Immature natural killer cell (primary cell): ENCODE data around the gene AGAP3. TPM values are rescaled to one million over a fixed set of nuclear protein-coding genes. Genes with fewer than 3 reads are reported as not detected.

ENCODE experiments used
- DNase-seq, 3 donors: peaks; one replicate each; pipeline ENCODE4 v3.0.0; 2022; ENCODE audit warnings: mixed read lengths in 1 of 3
- H3K27ac Mint-ChIP-seq, 6 donors: one replicate each; pipeline ENCODE4 v1.8.0; 2020; ENCODE audit warnings: mixed read lengths in 6 of 6, mild to moderate bottlenecking in 5 of 6, inconsistent platforms in 4 of 6, moderate library complexity in 3 of 6
- H3K27me3 Mint-ChIP-seq, 3 donors: one replicate each; pipeline ENCODE4 v1.8.0; 2020 to 2021; ENCODE audit warnings: low read depth in 3 of 3, mild to moderate bottlenecking in 3 of 3, mixed read lengths in 3 of 3, moderate library complexity in 3 of 3, inconsistent platforms in 1 of 3
- H3K36me3 Mint-ChIP-seq, 3 donors: one replicate each; pipeline ENCODE4 v1.8.0; 2020; ENCODE audit warnings: mixed read lengths in 3 of 3, inconsistent platforms in 2 of 3, mild to moderate bottlenecking in 2 of 3
- H3K4me1 Mint-ChIP-seq, 2 donors: one replicate each; pipeline ENCODE4 v1.8.0; 2020; ENCODE audit warnings: inconsistent platforms in 2 of 2, mild to moderate bottlenecking in 2 of 2, mixed read lengths in 2 of 2, moderate library complexity in 1 of 2
- H3K4me3 Mint-ChIP-seq, 5 donors: one replicate each; pipeline ENCODE4 v1.8.0; 2020; ENCODE audit warnings: mild to moderate bottlenecking in 5 of 5, mixed read lengths in 5 of 5, inconsistent platforms in 3 of 5, moderate library complexity in 3 of 5
- H3K9me3 Mint-ChIP-seq, 6 donors: one replicate each; pipeline ENCODE4 v1.8.0; 2020; ENCODE audit warnings: mild to moderate bottlenecking in 6 of 6, mixed read lengths in 6 of 6, inconsistent platforms in 4 of 6, moderate library complexity in 3 of 6
- polyA plus RNA-seq, 3 donors: library from polyadenylated mRNA; unstranded; fragments of 300-500 nt; fragmentation: Illumina TruSeq; gene quantifications; one replicate each; pipeline ENCODE4 v1.2.3, GENCODE V29; 2021

AGAP3 gene
- polyA plus RNA-seq, 3 donors from 2014 or later, result 2.8 to 6.3 (median 4.3) TPM

GRCh38 chr7:151091988-151092387 lies 5.7 kb downstream of the AGAP3 start:
- Mint-ChIP-seq H3K4me1 (peaks cover 21 to 24% of the 10 kb centered on the region in 2 donors), H3K27me3 (peaks cover 4 to 6% (median 6%) of the 10 kb centered on the region in 3 donors), H3K36me3 (no peaks in the 10 kb centered on the region), H3K27ac (no peak overlapping the region), H3K4me3 (no peak overlapping the region), H3K9me3 (no peaks in the 10 kb centered on the region)
- no peak for DNase-seq

GRCh38 chr7:151093748-151094147 lies 7.5 kb downstream of the AGAP3 start:
- Mint-ChIP-seq H3K9me3 (no peaks in the 10 kb centered on the region), H3K36me3 (no peaks in the 10 kb centered on the region), H3K4me3 (no peak overlapping the region), H3K27ac (no peak overlapping the region), H3K4me1 (peaks cover 11 to 13% of the 10 kb centered on the region in 2 donors), H3K27me3 (peaks cover 0 to 4% (median 4%) of the 10 kb centered on the region in 3 donors)
- no peak for DNase-seq

- H3K4me1 Mint-ChIP-seq, result peaks cover 2 to 3% of the 10 kb centered on the region in 2 donors
- no peak for DNase-seq
- no peak overlapping the region for H3K27ac Mint-ChIP-seq
- no peaks in the 10 kb centered on the region for H3K36me3 Mint-ChIP-seq
- peaks cover 0 to 4% (median 2%) of the 10 kb centered on the region in 3 donors for H3K27me3 Mint-ChIP-seq
- H3K4me3 Mint-ChIP-seq, result no peak overlapping the region
- no peaks in the 10 kb centered on the region for H3K9me3 Mint-ChIP-seq
Observed at GRCh38 chr7:151094675-151095074, 8.4 kb downstream of the AGAP3 start.

- H3K4me1 Mint-ChIP-seq, result peaks cover 0 to 3% of the 10 kb centered on the region in 2 donors
- H3K27ac Mint-ChIP-seq, result no peak overlapping the region
- no peaks in the 10 kb centered on the region for H3K36me3 Mint-ChIP-seq
- H3K4me3 Mint-ChIP-seq, result no peak overlapping the region
- no peaks in the 10 kb centered on the region for H3K9me3 Mint-ChIP-seq
- DNase-seq, result no peak
- peaks cover 0 to 4% (median 2%) of the 10 kb centered on the region in 3 donors for H3K27me3 Mint-ChIP-seq
Observed at GRCh38 chr7:151095123-151095797, 9.0 kb downstream of the AGAP3 start.

DNA sequence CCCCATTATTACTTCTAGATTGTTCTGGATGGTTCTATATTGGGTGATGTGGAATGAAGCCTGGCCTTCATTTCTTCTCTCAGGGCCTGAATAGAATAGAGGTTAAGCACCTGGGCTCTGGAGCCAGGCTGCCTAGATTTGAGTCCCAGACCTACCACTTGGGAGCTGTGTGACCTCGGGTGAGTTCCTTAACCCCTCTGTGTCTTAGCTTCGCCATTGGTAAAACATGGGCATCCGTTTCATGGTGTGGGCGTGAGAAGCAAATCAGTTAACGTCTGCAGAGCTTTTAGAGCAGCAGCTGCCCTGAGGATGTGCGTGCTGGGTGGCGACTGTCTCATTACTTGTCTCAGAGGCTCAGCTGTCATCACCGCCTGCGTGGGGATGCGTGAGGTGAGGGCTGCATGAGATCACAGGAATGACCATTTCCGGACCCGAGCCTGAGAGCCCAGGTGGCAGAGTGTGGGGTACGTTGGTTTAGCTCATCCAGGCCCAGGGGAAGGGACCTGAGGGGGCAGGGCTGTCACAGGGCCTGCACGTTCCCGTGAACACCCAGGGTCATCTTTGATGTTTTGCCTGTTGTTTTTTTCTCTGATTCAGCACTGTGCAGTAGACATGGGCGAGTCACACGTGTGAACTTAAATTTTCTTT lies 9.7 kb downstream of the AGAP3 start:
- H3K4me1 Mint-ChIP-seq, result peaks cover 0 to 3% of the 10 kb centered on the region in 2 donors
- no peak overlapping the region for H3K4me3 Mint-ChIP-seq
- no peaks in the 10 kb centered on the region for H3K36me3 Mint-ChIP-seq
- no peak for DNase-seq
- H3K27me3 Mint-ChIP-seq, result peaks cover 0 to 1% (median 0%) of the 10 kb centered on the region in 3 donors
- peak overlapping the region in 1 of 6 donors; percentile 11 for H3K27ac Mint-ChIP-seq
- H3K9me3 Mint-ChIP-seq, result no peaks in the 10 kb centered on the region

- Mint-ChIP-seq H3K4me1 (peaks cover 0 to 1% of the 10 kb centered on the region in 2 donors), H3K4me3 (no peak overlapping the region)
- DNase-seq, result no peak
Observed at GRCh38 chr7:151099486-151100211, 13.4 kb downstream of the AGAP3 start.

DNA sequence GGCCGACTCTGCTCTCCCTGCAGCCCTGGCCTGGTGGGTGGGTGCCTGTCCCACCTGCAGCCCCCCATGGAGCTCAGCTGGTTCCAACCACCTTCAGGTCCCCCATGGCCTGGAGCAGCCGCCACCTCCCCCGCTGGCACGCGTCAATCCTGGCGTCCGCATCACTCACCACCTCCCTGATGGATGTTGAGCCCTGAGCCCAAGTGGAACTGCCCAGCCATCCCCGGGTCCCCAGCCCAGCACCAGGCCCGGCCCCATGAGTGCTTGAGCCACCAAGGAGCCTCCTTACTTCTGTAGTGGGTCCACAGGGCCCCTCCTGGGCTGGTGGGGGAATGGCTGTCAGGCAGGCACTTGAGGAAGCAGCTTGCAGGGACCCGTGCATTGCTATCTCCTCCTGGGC lies 14.6 kb downstream of the AGAP3 start:
- H3K9me3 Mint-ChIP-seq, result no peaks in the 10 kb centered on the region
- H3K36me3 Mint-ChIP-seq, result peaks cover 0 to 5% (median 0%) of the 10 kb centered on the region in 3 donors
- H3K27me3 Mint-ChIP-seq, result no peaks in the 10 kb centered on the region
- H3K27ac Mint-ChIP-seq, result no peak overlapping the region
- H3K4me1 Mint-ChIP-seq, result peaks cover 0 to 1% of the 10 kb centered on the region in 2 donors
- no peak overlapping the region for H3K4me3 Mint-ChIP-seq
- DNase-seq, result no peak

More at GRCh38 chr7:151099486-151100211, 13.4 kb downstream of the AGAP3 start:
- H3K27ac Mint-ChIP-seq, result no peak overlapping the region
- H3K9me3 Mint-ChIP-seq, result no peaks in the 10 kb centered on the region
- H3K36me3 Mint-ChIP-seq, result peaks cover 0 to 2% (median 0%) of the 10 kb centered on the region in 3 donors
- no peaks in the 10 kb centered on the region for H3K27me3 Mint-ChIP-seq

DNA sequence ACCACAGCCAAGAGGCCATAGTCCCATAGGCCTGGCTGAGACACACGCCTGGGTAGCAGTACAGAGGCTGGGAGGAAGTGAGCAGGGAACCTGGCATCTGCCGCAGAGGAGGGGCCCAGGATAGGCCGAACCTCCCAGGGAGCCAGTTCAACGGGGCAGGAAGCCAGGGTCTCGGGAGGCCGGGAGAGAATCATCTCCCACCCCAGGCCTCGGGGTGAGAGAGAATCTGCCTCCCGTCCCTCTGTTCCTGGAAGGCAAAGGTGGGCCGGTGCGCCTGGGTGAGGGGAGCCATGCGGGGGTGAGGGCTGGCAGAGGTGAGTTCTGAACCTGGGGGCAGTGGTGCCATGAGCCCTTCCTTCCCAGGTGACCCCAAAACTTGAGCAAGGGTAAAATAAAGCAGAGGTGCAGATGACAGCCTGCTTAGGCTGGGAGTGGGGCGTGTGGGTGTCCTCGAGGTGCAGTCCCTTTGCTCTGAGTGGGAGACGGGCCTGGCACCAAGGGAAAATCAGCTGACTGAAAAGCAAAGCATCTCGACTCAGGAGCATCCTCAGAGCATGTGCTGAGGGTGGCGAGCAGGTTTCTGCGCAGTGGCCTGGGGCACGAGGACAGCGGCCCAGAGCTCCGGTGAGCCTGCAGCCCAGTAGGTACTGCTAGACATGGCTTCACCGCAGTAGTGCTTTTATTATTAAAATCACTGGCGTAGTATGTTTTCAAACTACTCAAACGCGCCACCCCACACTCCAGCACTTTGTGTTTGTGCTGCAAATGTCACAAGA lies 15.5 kb downstream of the AGAP3 start:
- peaks cover 0 to 1% of the 10 kb centered on the region in 2 donors for H3K4me1 Mint-ChIP-seq
- H3K27me3 Mint-ChIP-seq, result no peaks in the 10 kb centered on the region
- no peak overlapping the region for H3K4me3 Mint-ChIP-seq
- H3K36me3 Mint-ChIP-seq, result peaks cover 0 to 5% (median 0%) of the 10 kb centered on the region in 3 donors
- H3K27ac Mint-ChIP-seq, result no peak overlapping the region
- no peaks in the 10 kb centered on the region for H3K9me3 Mint-ChIP-seq
- DNase-seq, result no peak

- Mint-ChIP-seq H3K4me3 (no peak overlapping the region), H3K4me1 (no peaks in the 10 kb centered on the region), H3K36me3 (peaks cover 0 to 5% (median 0%) of the 10 kb centered on the region in 3 donors), H3K27me3 (no peaks in the 10 kb centered on the region), H3K9me3 (no peaks in the 10 kb centered on the region), H3K27ac (no peak overlapping the region)
- DNase-seq, result no peak
Observed at GRCh38 chr7:151102991-151103390, 16.7 kb downstream of the AGAP3 start.

DNA sequence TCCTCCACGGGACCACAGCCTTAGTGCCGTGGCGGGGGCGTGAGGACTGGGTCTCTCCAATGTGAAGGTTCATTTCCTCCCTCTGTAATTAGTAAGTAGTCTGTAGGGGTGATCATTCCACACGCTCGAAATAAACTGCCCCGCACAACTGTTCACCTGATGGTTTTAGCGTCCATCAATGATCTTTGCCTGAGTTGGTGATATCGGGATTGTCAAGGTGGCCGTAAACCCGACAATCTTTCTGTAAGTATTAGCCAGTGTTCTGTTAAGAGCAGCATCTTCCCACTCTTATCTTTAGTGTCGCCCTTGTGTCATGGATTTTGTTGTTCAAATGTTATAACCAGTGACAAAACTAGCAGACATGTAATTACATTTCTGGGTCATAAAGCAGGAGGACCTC lies 17.7 kb downstream of the AGAP3 start:
- H3K9me3 Mint-ChIP-seq, result no peaks in the 10 kb centered on the region
- no peaks in the 10 kb centered on the region for H3K27me3 Mint-ChIP-seq
- no peaks in the 10 kb centered on the region for H3K4me1 Mint-ChIP-seq
- H3K36me3 Mint-ChIP-seq, result peaks cover 0 to 5% (median 0%) of the 10 kb centered on the region in 3 donors
- DNase-seq, result no peak
- no peak overlapping the region for H3K4me3 Mint-ChIP-seq
- H3K27ac Mint-ChIP-seq, result no peak overlapping the region

DNA sequence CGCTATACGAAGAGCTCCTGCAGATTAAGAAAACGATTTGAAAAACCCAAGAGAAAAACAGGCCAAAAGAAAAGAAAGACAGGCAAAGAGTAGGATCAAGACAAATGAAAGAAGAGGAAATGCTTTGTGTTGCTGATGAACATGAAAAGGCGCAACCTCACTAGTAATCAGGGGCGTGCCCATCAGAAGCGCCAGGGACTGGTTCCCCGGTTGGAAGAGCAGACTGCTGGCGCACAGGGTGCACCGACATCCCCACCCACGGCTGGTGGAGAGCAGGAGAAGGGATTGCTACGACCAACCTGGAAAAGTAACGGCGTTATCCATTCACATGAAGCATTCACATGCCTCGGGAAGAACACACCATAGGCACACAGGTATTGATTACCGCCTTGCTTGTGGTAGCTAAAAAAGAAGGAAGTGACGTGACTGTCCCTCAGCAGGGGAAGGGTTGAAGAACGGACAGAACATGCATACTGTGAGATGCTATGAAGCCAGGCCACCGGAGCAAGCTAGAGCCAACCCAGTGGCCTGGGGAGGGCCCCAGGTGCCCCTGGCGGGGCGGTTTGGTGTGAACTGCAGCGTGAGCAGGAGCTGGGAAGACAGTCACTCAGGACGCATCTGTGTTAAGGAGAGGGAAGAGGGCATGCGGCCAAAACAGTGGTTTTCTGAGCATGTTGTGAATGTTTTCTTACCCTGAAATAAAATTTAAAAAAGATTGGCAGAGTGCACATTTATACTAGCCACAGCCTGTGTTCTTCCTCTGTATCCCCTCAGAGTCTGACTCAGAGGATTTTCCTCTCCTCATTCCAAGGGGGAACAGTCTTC lies 18.3 kb downstream of the AGAP3 start:
- peak overlapping the region in 1 of 6 donors; percentile 32 for H3K27ac Mint-ChIP-seq
- no peaks in the 10 kb centered on the region for H3K4me1 Mint-ChIP-seq
- DNase-seq, result no peak
- no peak overlapping the region for H3K4me3 Mint-ChIP-seq
- H3K9me3 Mint-ChIP-seq, result no peaks in the 10 kb centered on the region
- H3K36me3 Mint-ChIP-seq, result peaks cover 0 to 5% (median 0%) of the 10 kb centered on the region in 3 donors
- H3K27me3 Mint-ChIP-seq, result peaks cover 0 to 2% (median 0%) of the 10 kb centered on the region in 3 donors

DNA sequence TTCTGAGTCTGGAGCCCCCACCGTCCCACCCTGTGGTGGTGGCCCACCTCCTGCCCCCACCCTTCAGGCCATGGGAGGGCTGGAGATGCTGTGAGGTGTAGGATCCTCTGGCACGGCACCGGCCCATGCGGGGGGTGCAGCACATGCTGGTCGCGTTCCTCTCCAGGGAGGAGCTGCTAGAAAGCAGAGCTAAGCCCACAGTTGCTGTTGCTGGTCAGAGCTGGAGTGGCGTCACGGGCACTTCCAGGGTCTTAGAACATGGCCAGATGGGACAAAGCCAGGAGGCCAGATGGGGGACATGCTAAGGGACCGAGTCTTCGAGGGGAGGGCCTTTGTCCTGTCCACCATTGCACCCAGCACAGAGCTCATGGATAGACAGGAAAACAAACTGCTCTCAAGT lies 21.6 kb downstream of the AGAP3 start:
- peaks cover 0 to 5% (median 0%) of the 10 kb centered on the region in 3 donors for H3K36me3 Mint-ChIP-seq
- H3K27ac Mint-ChIP-seq, result no peak overlapping the region
- DNase-seq, result no peak
- H3K4me3 Mint-ChIP-seq, result no peak overlapping the region
- peaks cover 0 to 6% of the 10 kb centered on the region in 2 donors for H3K4me1 Mint-ChIP-seq
- no peaks in the 10 kb centered on the region for H3K9me3 Mint-ChIP-seq
- H3K27me3 Mint-ChIP-seq, result peaks cover 0 to 4% (median 3%) of the 10 kb centered on the region in 3 donors
